Esophagus (tissue), 2 donors: ENCODE data around the gene PLN. TPM values are rescaled to one million over a fixed set of nuclear protein-coding genes. Genes with fewer than 3 reads are reported as not detected.

Experiments
- H3K27ac ChIP-seq, 2 donors: one replicate each; pipeline ENCODE4 v1.5.1; 2013; ENCODE audit warnings: low read depth in 2 of 2, mild to moderate bottlenecking in 2 of 2, inconsistent platforms in 1 of 2, low read length in 1 of 2, moderate library complexity in 1 of 2
- H3K27me3 ChIP-seq, 2 donors: one replicate each; pipeline ENCODE4 v1.6.1; 2013; ENCODE audit warnings: low read length in 2 of 2, control low read depth in 1 of 2, mild to moderate bottlenecking in 1 of 2; ENCODE audit not compliant: insufficient read depth in 2 of 2, control insufficient read depth in 1 of 2
- H3K36me3 ChIP-seq, 2 donors: one replicate each; pipeline ENCODE4 v1.6.1; 2013; ENCODE audit warnings: low read length in 1 of 2; ENCODE audit not compliant: control insufficient read depth in 2 of 2, insufficient read depth in 2 of 2
- H3K4me1 ChIP-seq, 2 donors: one replicate each; pipeline ENCODE4 v1.6.1; 2013; ENCODE audit warnings: low read length in 1 of 2; ENCODE audit not compliant: control insufficient read depth in 2 of 2, insufficient read depth in 2 of 2
- H3K4me3 ChIP-seq, 2 donors: one replicate each; pipeline ENCODE4 v1.5.1; 2013; ENCODE audit warnings: low read length in 2 of 2, mild to moderate bottlenecking in 2 of 2, low read depth in 1 of 2, moderate library complexity in 1 of 2
- H3K9me3 ChIP-seq, 2 donors: one replicate each; pipeline ENCODE4 v1.6.1; 2013; ENCODE audit warnings: mild to moderate bottlenecking in 2 of 2, low read depth in 1 of 2, low read length in 1 of 2, moderate library complexity in 1 of 2; ENCODE audit not compliant: control insufficient read depth in 2 of 2, insufficient read depth in 1 of 2
- WGBS, 2 donors: extraction: QIAGEN DNeasy Blood & Tissue Kit; methylation state at CpG; one replicate each; pipeline ENCODE4 v1.1.7; 2013; 5-methylcytosine and 5-hydroxymethylcytosine counted together
- polyA plus RNA-seq, 2 donors: library from polyadenylated mRNA; stranded (reverse); fragments of 200-250 nt; gene quantifications; one replicate each; pipeline ENCODE4 v1.2.3, GENCODE V29; 2013
- donor health status: healthy with polysubstance abuse.
- donor health status: Bipolar disorder and iron deficiency.

Gene PLN
- 10 to 100 TPM in 1 of 2 donors, 1 to 10 TPM in 1; 8.3 to 15.2 TPM for polyA plus RNA-seq

DNA sequence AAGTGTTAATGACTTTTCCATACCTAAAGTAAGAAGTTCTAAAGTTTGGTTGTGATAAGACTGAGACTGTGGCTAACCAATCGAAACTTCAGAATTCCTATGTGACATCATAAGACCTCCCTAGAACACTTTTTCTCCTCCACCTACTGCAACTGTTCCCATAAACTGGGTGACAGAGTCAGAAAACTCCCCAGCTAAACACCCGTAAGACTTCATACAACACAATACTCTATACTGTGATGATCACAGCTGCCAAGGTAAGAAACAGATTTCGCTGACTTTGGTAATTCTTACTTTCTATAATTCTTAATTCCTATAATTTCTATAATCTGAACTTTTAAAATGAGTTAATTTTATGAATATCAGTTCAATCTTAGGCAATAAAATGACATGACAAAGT is at the start of gene PLN:
Gene PLN (plus strand): TSS at position 161 of the 400 bp plus-strand sequence. CDS start 10,626 bp downstream, outside the sequence.
- Histone ChIP-seq H3K4me3 (peak within 1 kb of the TSS in 1 of 2 donors; percentile 7), H3K4me1 (no peaks in the 10 kb centered on the region), H3K27ac (no peak within 1 kb of the TSS), H3K27me3 (no peaks in the 10 kb centered on the region), H3K36me3 (no peaks in the 10 kb centered on the region), H3K9me3 (no peaks in the 10 kb centered on the region)
- 80 to 83% methylated on average over 3 of the region's 3 CpGs for WGBS, 2 donors

DNA sequence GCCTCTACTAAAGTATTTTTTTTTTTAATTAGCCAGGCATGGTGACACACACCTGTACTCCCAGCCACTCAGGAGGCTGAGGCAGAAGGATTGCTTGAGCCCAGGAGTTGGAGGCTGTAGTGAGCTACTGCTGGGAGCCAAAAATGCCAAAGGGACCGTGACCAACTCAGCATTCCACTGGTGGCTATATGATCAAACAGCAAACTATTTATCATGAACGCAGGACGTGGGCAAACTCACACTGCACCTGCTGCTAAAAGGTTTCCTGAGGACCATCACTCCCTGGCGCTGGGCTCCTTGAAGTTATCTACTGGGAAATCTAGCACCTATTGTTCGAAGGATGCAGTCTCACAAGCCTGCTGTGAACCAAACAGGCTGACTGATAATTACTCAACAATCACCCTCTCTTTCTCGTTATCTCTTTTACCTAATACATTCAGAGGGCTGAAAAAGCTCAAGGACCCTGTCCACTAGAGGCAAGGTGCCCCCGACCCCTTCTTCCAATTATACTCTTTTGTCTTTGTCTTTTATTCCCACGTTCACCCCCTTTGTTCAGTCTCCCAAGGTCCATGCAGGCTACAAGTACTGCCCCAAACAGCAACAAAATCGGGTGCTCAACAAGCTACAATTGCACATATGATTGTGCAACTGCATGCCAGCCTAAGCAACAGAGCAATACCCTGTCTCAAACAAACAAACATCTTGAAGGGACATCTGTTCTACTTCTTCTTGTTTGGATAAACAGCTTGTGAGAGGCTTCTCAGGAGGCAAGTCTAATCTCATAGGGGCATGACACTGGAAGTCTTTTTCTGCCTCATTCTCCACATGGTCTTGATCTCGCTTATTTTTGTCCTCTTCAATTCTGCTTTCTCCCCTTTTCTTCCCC is 47.7 kb upstream of the PLN start:
- no peaks in the 10 kb centered on the region for H3K4me1 ChIP-seq
- H3K4me3 ChIP-seq: no peak overlapping the region
- H3K27ac ChIP-seq: no peak overlapping the region
- H3K36me3 ChIP-seq: peaks cover 0 to 4% of the 10 kb centered on the region in 2 donors
- WGBS, 2 donors: 84 to 91% methylated on average over 10 of the region's 10 CpGs
- H3K27me3 ChIP-seq: no peaks in the 10 kb centered on the region
- H3K9me3 ChIP-seq: no peaks in the 10 kb centered on the region

DNA sequence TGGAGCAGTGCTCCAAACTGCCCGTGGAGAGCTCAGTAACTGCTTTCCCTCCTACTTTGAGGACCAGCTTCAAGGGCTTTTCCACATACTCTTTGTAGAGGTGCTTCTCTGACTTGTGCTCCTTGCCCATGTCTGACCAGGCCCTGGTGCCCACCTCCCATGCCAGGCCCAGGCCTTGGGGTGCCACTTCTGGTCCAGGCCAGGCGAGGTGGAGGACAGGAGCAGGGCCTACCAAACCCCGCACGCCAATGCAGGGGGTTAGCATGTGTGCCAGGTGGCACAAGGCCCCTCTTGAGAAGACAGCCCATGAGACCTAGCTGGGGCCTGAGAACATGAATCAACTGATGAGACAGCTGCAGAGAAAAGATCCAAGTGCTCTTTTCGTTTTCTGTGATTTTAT is 47.0 kb upstream of the PLN start:
- Histone ChIP-seq H3K4me1 (no peaks in the 10 kb centered on the region), H3K27ac (no peak overlapping the region), H3K4me3 (no peak overlapping the region), H3K9me3 (no peaks in the 10 kb centered on the region), H3K36me3 (peaks cover 0 to 4% of the 10 kb centered on the region in 2 donors), H3K27me3 (no peaks in the 10 kb centered on the region)
- 93 to 95% methylated on average over 5 of the region's 5 CpGs for WGBS, 2 donors

DNA sequence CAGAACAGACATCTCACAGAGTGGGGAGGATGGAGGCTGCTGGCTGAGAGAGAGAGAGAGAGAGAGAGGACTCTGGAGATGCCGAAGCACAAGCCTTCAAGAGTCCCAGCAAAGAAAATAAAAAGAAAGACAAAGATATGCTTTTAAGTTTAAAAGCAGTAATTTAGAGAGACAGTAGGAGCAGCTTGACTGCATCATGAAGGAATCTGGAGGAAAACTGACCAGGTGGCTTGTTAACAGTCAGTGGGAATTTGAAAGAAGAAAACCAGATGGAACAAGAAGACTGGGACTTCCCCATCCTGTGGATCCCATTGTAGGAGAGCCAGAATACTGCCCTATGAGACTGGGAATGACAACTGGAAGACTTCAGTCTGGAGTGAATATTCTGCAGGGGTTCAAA is 46.3 kb upstream of the PLN start:
- H3K27me3 ChIP-seq: no peaks in the 10 kb centered on the region
- no peaks in the 10 kb centered on the region for H3K9me3 ChIP-seq
- no peak overlapping the region for H3K27ac ChIP-seq
- 90 to 100% methylated on average over 1 of the region's 1 CpG for WGBS, 2 donors
- H3K4me1 ChIP-seq: no peaks in the 10 kb centered on the region
- no peak overlapping the region for H3K4me3 ChIP-seq
- peaks cover 0 to 4% of the 10 kb centered on the region in 2 donors for H3K36me3 ChIP-seq

DNA sequence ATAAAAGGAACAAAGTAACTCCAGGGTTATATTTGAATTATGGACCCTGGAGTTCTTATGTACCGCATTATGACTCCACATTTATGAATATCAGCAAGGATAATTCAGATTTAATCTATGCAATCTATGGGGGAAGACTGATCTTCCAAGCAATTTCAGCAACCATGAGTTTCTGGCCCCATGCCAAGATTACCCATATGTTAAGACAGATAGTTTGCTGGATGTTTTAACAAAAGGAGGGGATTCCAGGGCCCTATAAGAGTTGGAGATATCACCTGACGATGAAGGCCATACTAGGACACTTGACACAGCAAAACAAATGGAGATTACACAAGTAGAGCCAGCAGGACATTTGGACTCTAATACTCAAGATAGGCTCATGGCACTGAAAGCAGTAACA is 45.9 kb upstream of the PLN start:
- WGBS, 2 donors: 67 to 95% methylated on average over 2 of the region's 2 CpGs
- H3K27me3 ChIP-seq: no peaks in the 10 kb centered on the region
- H3K9me3 ChIP-seq: no peaks in the 10 kb centered on the region
- peaks cover 0 to 4% of the 10 kb centered on the region in 2 donors for H3K36me3 ChIP-seq
- no peak overlapping the region for H3K27ac ChIP-seq
- H3K4me1 ChIP-seq: no peaks in the 10 kb centered on the region
- no peak overlapping the region for H3K4me3 ChIP-seq

DNA sequence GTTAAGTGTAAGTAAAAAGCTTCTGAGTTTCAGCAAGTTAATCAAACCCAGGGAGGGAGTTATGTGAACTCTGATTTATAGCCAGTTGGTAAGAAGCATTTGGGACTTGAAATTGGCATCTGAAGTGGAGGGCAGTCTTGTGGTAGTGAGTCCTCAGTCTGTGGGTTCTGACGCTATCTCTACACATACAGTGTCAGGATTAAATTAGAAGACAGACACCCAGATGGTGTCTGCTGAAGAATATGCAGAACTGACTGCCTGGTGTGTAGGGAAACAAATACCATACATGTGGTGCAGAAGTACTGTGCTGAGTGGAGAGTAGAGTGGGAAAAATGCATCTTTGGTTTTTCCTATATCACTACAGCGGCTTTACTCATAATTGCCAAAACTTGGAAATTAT is 43.5 kb upstream of the PLN start:
- peaks cover 0 to 4% of the 10 kb centered on the region in 2 donors for H3K36me3 ChIP-seq
- H3K27ac ChIP-seq: no peak overlapping the region
- H3K4me1 ChIP-seq: no peaks in the 10 kb centered on the region
- 97 to 100% methylated on average over 2 of the region's 2 CpGs for WGBS, 2 donors
- no peaks in the 10 kb centered on the region for H3K27me3 ChIP-seq
- H3K4me3 ChIP-seq: no peak overlapping the region
- no peaks in the 10 kb centered on the region for H3K9me3 ChIP-seq

DNA sequence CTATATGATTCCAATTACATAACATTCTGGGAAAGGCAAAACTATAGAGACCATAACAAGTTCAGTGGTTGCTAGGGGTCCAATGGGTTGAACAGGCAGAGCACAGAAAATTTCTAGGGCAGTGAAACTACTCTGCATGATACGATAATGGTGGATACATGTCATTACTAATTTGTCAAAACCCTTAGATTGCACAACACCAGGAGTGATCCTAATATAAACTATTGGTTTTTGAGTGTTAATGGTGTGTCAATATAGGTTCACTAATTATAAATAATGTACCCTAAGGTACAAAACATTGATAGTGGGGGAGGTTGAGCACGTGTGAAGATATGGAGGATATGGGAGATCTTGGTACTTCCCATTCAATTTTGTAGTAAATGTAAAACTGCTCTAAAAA is 42.4 kb upstream of the PLN start:
- H3K36me3 ChIP-seq: peaks cover 0 to 4% of the 10 kb centered on the region in 2 donors
- no peak overlapping the region for H3K27ac ChIP-seq
- H3K9me3 ChIP-seq: no peaks in the 10 kb centered on the region
- no peak overlapping the region for H3K4me3 ChIP-seq
- 91 to 95% methylated on average over 2 of the region's 2 CpGs for WGBS, 2 donors
- no peaks in the 10 kb centered on the region for H3K27me3 ChIP-seq
- no peaks in the 10 kb centered on the region for H3K4me1 ChIP-seq

DNA sequence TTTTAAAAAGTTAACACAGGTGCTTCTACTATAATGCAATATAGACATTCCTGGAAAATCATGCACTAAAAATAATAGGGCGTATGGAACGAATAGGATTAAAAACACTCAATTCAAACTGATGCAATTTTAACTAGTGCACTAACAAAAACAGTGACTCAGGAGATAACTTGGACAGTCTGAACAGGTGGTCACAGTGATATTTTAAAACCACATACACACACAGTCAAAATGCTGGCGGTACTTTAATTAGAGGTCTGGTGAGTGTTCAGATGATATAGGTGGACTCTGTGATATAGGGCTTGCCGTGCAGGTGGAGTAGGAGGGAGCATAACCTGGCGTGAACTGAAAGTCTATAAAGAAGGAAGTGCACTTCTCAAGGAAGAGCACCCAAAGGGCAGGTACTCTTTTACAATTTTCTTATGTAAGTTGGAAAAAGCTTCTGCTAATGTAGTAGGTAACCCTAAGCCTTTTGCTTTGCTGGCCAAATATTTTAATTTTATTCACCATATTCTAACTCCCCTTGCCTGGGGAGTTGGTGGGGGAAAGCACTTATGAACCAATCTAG is 41.9 kb upstream of the PLN start:
- Histone ChIP-seq H3K9me3 (no peaks in the 10 kb centered on the region), H3K27me3 (no peaks in the 10 kb centered on the region), H3K27ac (no peak overlapping the region), H3K4me3 (no peak overlapping the region), H3K4me1 (no peaks in the 10 kb centered on the region), H3K36me3 (peaks cover 0 to 4% of the 10 kb centered on the region in 2 donors)
- 89 to 96% methylated on average over 5 of the region's 5 CpGs for WGBS, 2 donors

DNA sequence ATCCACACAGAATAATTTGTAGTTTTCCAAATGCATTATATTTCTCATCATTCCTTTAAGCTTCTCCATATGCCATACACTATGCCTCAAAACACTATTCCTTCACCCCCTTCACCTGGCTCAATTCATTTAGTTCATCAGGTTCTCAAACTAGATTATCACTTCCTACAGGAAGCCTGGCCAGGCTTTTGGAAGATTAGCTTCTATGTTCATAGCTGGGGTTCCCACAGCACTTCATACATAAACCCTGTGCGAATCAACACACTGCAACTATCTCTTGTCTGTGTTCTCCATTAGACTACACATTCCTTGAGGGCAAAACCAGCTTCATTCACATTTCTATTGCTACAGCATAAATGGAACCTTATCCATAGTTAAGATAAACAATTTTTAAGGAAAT is 40.5 kb upstream of the PLN start:
- no peak overlapping the region for H3K4me3 ChIP-seq
- no peaks in the 10 kb centered on the region for H3K9me3 ChIP-seq
- H3K27ac ChIP-seq: no peak overlapping the region
- 92 to 100% methylated on average over 1 of the region's 1 CpG for WGBS, 2 donors
- no peaks in the 10 kb centered on the region for H3K27me3 ChIP-seq
- no peaks in the 10 kb centered on the region for H3K4me1 ChIP-seq
- peaks cover 0 to 4% of the 10 kb centered on the region in 2 donors for H3K36me3 ChIP-seq
